ENCODE results near the gene NOP56.

DNA sequence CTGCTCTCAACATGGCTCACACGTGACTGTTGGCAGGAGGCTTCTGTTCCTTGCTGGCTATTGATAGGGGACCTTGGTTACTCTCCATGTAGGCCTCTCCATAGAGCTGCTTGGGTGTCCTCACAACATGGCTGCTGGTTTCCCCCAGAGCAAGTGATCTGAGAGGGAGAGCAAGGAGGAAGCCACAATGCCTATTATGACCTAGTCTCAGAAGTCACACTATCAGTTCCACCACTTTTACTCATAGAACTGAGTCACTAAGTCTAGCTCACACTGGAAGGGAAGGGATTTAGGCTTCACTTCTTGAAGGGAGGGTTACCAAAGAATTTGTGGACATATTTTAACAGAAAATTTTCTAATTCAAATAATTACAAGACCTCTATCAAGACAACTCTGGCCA is 8.7 kb upstream of the NOP56 start:
- TF ChIP-seq, protein P1, sequence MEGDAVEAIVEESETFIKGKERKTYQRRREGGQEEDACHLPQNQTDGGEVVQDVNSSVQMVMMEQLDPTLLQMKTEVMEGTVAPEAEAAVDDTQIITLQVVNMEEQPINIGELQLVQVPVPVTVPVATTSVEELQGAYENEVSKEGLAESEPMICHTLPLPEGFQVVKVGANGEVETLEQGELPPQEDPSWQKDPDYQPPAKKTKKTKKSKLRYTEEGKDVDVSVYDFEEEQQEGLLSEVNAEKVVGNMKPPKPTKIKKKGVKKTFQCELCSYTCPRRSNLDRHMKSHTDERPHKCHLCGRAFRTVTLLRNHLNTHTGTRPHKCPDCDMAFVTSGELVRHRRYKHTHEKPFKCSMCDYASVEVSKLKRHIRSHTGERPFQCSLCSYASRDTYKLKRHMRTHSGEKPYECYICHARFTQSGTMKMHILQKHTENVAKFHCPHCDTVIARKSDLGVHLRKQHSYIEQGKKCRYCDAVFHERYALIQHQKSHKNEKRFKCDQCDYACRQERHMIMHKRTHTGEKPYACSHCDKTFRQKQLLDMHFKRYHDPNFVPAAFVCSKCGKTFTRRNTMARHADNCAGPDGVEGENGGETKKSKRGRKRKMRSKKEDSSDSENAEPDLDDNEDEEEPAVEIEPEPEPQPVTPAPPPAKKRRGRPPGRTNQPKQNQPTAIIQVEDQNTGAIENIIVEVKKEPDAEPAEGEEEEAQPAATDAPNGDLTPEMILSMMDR (conservative IDR thresholded peaks at IDR 0.05; ENCODE audit: low read length): no peak
- TF ChIP-seq EZH2phosphoT487 (IDR thresholded peaks at IDR 0.05; ENCODE audit: borderline replicate concordance): no peak
